HG02840 (cell line): Measurements from ENCODE around the gene PAGE3.

Source experiments
- ATAC-seq: cut with Tn5 transposase; IDR thresholded peaks from one replicate; pipeline ENCODE4 v1.9.1; 2021; ENCODE audit warnings: mild to moderate bottlenecking, moderate library complexity, moderate number of reproducible peaks; ENCODE audit not compliant: unreplicated experiment, low FRiP score

The PAGE3 gene, protein sequence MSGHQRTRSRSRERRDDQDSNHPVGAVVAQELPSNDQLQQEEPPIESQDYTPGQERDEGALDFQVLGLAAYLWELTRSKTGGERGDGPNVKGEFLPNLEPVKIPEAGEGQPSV

DNA sequence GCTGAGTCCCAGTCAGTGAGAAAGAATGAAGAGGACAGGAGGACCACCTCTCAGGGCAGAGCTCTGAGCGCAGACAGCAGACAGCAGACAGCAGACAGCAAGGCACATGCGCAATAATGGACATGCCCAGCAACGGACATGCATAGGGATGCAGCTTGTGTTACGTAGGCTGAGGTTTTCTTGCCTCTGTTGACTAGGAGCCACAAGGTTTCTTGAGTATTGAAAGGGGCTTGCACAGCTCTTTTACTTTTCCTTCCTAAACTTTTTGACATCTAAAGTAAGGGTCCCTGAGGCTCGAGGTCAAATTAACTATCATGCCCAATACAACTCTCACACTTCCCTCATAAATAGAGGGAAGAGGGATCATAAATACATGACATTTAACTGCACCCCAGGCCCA lies at the start of gene PAGE3:
PAGE3 (minus strand) TSS at position 101 of the 400 bp plus-strand sequence. CDS start 1,013 bp downstream, outside the sequence.
- no peak for ATAC-seq

DNA sequence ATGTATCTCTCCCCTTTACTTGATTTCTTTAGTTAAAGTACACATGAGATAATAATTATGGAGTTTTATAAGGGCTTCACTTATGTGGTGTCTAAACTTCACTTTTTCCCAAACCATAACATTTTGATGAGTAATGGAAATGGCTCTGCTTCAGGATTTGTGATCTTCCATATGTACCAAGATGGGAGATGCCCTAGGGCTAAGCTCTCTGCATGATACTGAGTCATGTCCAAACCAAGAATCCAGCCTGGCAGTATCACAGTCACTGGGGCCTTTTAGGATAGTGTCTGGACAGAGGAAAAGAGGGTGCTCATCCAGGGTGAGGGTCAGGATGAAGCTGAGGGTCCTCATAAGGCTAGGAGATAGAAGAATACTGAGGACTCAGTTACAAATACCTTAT lies 47.9 kb upstream of the PAGE3 start:
- no peak for ATAC-seq

DNA sequence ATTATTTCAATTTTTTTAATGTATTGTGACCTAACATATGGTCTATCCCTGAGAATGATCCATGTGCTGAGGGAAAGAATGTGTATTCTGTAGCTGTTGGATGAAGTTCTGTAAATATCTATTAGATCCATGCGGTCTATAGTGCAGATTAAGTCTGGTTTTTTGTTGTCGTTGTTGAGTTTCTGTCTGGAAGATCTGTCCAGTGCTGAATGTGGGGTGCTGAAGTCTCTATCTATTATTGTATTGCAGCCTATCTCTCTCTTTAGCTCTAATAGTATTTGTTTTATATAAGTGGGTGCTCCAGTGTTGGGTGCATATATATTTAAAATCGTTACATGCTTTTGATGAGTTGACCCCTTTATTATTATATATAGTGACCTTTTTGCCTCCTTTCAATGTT lies 26.2 kb upstream of the PAGE3 start:
- ATAC-seq: no peak

DNA sequence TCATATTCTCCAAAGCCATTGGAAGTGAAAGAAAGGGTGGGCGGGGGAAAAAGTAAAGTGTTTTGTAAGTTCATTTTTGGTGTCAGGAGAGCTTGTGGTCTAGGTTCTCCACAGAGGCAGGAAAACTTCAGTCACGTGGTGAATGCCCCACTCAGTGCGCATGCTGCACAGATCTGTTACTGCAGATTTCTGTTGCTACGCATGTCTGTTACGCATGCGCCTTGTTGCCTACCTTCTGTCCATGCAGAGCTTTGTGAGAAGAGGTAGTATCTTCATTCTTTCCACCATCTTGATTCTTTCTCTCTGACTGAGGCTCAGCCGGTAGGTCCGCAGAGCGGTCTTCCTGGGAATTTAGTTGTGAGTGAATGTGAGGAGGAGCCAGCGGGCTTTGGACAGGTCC lies 15.1 kb upstream of the PAGE3 start:
- no peak for ATAC-seq

DNA sequence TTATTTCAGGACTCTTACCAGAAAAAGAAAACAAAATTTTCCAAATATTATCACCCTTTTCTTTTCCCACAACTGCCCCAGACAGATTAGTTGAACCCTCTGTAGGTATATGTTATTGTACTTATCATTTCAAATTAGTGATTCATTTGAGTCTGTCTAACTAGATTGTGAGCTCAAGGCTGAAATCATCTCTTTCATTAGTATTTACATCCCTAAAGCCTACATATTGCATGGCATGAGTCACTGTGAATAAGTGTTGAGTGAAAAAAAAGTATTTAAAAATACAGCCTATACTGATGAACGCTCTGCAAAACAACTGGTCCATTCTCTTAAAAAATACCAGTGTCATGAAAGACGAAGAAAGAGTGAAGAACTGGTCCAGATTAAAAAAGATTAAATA lies 3.9 kb downstream of the PAGE3 start:
- no peak for ATAC-seq

DNA sequence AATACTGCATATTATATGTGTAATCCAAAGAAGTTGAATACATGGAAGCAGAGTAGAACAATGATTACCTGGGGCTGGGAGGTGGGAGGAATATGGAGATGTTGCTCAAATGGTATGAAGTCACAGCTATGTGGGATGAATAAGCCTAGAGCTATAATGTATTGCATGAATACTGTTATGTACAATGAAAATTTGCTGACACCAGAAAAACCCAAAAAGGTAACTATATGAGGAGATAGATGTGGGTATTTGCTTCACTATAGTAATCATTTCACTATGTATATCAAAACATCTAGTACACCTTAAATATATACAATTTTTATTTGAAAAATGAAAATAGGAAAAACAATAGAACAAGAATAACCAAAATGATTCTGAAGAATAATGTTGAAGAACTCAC lies 11.2 kb downstream of the PAGE3 start:
- ATAC-seq: no peak

DNA sequence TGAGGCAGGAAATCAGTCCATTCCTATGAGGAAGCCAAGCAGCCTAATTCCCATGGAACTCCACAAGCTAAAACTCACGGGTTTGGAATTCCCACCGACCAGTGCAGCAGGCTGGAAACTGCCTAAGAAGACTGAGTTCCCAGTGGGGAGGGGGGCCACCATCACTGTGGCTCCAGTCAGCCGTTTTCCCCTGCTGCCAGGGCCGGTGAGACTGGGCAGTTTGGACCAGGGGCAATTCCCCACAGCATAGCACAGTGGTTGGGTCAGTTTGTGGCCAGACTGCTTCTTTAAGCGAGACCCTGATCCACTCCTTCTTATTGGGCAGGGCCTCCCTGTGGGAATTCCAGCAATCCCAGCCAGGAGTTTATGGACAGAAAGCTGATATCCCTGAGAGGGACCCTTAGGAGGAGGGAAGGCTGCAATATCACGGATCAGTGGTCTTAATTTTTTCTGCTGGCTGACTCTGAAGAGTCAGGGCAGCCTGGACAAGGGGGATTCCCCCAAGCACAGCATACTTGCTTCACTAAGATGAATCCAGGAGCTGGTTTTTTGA lies 23.9 kb downstream of the PAGE3 start:
- ATAC-seq: no peak

DNA sequence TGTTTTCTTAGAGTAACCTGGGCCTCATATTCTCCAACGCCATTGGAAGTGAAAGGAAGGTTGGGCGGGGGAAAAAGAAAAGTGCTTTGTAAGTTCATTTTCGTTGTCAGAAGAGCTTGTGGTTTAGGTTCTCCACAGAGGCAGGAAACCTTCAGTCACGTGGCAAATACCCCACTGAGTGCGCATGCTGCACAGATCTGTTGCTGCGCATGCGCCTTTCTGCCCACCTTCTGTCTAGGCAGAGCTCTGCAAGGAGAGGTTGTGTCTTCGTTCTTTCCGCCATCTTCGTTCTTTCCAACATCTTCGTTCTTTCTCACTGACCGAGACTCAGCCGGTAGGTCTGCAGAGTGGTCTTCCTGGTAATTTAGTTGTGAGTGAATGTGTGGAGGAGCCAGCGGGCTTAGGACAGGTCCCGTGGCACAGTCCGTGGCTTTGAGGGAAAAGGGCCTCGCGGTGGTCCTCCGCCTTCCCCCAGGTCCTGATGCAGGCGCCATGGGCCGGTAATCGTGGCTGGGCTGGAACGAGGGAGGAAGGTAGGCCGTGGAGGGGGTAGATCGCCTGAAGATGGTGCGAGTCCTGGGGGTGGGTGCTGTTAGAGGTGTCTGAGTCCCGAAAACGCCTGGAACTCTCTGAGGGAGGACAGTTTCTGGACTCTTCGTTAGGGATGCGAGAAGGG lies 44.5 kb downstream of the PAGE3 start, which contains the start of gene PAGE5:
PAGE5 (plus strand) TSS at position 228 of the 676 bp plus-strand sequence. CDS start 1,037 bp downstream, outside the sequence.
- no peak for ATAC-seq

DNA sequence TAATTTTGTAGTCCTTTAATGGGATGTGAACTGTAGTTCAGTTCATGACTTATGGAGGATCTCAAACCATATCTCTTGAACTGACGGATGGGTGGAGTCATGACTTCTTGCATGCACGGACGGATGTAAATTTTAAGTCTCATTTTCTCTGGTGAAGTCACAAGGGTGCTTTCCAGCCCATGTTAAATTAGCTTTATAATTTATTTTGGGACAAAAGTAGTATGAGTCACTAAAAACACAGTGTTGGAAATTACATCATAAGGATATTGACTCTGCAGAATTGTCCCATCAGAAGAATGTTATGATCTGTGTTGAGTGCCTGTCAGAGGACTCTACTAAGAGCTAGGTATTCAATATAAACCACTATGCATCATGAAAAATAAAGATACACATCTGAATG lies 51.3 kb downstream of the PAGE3 start:
- ATAC-seq: no peak

DNA sequence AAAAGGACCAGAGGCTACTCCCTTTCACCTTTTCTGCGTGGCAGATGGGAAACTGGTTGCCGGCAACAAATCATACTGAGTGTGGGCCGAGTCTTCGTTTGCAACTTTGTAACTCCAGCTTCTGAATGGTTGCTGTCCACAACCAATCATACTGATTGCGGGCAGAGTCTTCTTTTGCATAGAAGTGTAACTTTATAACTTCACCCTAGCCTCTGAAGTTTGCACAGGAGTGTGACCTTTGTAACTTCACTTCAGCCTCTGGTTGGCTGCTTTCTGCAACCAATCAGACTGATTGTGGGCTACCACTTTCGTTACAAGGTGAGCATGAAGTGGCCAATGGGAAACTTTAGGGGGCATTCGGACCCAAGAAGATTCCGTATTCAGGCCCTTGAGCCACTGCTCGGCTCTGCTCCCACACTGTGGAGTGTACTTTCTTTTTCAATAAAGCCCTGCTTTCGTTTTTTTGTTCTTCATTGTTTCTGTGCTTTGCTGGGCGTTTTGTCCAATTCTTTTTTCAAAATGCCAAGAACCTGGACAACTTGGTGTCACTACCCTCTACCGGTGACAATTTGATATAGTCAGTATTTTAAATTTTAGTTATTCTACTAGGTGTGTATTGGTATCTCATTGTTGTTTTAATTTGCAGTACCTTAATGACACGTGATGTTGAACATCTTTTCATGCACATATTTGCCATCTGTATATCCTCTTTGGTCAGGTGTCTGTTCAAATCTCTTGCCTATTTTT lies 53.6 kb downstream of the PAGE3 start:
- no peak for ATAC-seq
